Activated T-helper 2 cell treated with anti-CD3 and anti-CD28 coated beads, Interferon-gamma antibody, Interleukin-2, Interleukin-4, amounts not matched to agents 10 μg/mL and 5 μg/mL and 100 μg/mL, durations not matched to agents 14 hours and 24 hours and 36 hours (primary cell): ENCODE data around the gene FBXW8. TPM values are rescaled to one million over a fixed set of nuclear protein-coding genes. Genes with fewer than 3 reads are reported as not detected.
A peak's percentile ranks its signal among the peaks of the same experiment; 100 is the strongest.

Experiments
- DNase-seq: peaks from one replicate; pipeline ENCODE4 v3.0.0; 2021; ENCODE audit warnings: low spot score
- H3K27ac Mint-ChIP-seq: one replicate; pipeline ENCODE4 v1.8.0; 2021; ENCODE audit warnings: mixed read lengths
- H3K27me3 Mint-ChIP-seq: one replicate; pipeline ENCODE4 v1.8.0; 2021; ENCODE audit warnings: low read depth, mixed read lengths
- H3K36me3 Mint-ChIP-seq: one replicate; pipeline ENCODE4 v1.8.0; 2021; ENCODE audit warnings: low read depth, mixed read lengths
- H3K4me1 Mint-ChIP-seq: one replicate; pipeline ENCODE4 v1.8.0; 2021; ENCODE audit warnings: low read depth, mixed read lengths
- H3K4me3 Mint-ChIP-seq: one replicate; pipeline ENCODE4 v1.8.0; 2021; ENCODE audit warnings: low read depth, mild to moderate bottlenecking, moderate library complexity, mixed read lengths
- H3K9me3 Mint-ChIP-seq: one replicate; pipeline ENCODE4 v1.8.0; 2021; ENCODE audit warnings: mixed read lengths
- intact Hi-C: fragments of 100-400 bp; cut with micrococcal nuclease; formaldehyde crosslinking; loops from one replicate; pipeline ENCODE4 v1.15.1; 2023
- total RNA-seq: library from RNA; stranded (reverse); gene quantifications from 2 replicates; pipeline ENCODE4 v1.2.3, GENCODE V29; 2022

The FBXW8 gene
- total RNA-seq, 1 donor from 2014 or later = 3.3 TPM

DNA sequence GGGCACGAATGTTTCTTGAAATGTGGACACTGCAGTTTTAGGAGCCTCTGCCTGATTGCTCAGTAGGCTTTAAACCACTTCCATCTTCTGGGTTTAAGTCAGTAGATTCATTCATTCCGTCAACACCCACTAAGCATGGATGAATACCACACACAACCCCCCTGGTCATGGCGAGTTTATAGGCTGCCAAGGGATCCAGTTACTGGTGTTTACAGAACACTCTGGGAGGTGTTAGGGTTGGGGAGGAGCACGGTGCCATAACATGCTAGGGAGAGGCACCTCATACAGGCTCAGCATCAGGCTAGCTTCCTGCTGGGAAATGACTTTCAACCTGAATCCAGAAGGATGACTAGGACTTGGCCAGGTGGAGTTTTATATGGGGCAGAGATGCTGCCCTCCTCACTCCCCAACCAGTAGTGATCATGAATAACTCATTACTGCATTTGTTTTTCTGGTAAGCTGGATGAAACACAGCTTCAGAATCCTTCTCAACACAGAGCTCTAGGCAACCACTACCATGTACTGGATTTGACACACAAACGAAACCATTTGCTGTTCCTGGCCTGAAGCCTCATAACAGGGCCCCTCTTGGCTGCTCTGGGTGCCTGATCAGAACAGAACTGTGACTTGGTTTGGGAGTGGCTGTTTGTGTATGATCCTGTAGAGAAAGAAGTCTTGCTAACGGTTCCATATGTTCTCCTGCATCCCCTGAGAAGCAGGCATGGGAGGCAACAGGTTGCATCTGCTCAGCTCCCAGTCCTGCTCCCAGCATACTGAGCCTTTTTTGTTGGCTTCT is 47.9 kb downstream of the FBXW8 start:
- peaks cover 3% of the 10 kb centered on the region for H3K36me3 Mint-ChIP-seq
- no peak overlapping the region for H3K4me3 Mint-ChIP-seq
- H3K9me3 Mint-ChIP-seq = no peaks in the 10 kb centered on the region
- H3K4me1 Mint-ChIP-seq = peaks cover 31% of the 10 kb centered on the region
- intact Hi-C loops = no loop called here
- H3K27me3 Mint-ChIP-seq = peaks cover 7% of the 10 kb centered on the region
- DNase-seq = no peak
- H3K27ac Mint-ChIP-seq = no peak overlapping the region

DNA sequence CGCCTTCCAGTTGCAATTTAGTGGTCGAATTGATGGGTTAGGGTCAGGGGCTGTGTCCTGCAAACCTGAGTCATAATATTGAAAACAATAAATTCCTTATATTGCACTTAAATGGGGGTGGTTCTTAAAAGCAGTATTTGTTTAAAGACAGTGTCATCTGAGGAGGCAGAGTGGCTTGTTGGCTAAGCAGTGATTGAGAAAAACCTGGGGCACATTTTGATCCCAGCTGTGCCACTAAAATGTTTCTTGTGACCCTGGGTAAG is 48.4 kb downstream of the FBXW8 start:
- peaks cover 7% of the 10 kb centered on the region for H3K27me3 Mint-ChIP-seq
- peaks cover 3% of the 10 kb centered on the region for H3K36me3 Mint-ChIP-seq
- no peak overlapping the region for H3K27ac Mint-ChIP-seq
- no peaks in the 10 kb centered on the region for H3K9me3 Mint-ChIP-seq
- intact Hi-C loops = no loop called here
- no peak overlapping the region for H3K4me3 Mint-ChIP-seq
- no peak for DNase-seq
- H3K4me1 Mint-ChIP-seq = peaks cover 31% of the 10 kb centered on the region

GRCh38 chr12:116959845-116960514 is 49.2 kb downstream of the FBXW8 start:
- Mint-ChIP-seq H3K27ac (no peak overlapping the region), H3K4me1 (peaks cover 31% of the 10 kb centered on the region), H3K4me3 (no peak overlapping the region), H3K36me3 (peaks cover 3% of the 10 kb centered on the region), H3K9me3 (no peaks in the 10 kb centered on the region), H3K27me3 (peaks cover 7% of the 10 kb centered on the region)
- peak; percentile 24 for DNase-seq
- intact Hi-C loops = loop anchor here (1.0 kb wide), 1 partner anchor 36 kb away; no protein-coding TSS in a partner anchor

- Mint-ChIP-seq H3K9me3 (no peaks in the 10 kb centered on the region), H3K36me3 (peaks cover 3% of the 10 kb centered on the region), H3K4me3 (no peak overlapping the region), H3K27ac (no peak overlapping the region), H3K27me3 (peaks cover 10% of the 10 kb centered on the region), H3K4me1 (peaks cover 31% of the 10 kb centered on the region)
- intact Hi-C loops = no loop called here
- DNase-seq = no peak
These were observed 51.4 kb downstream of the FBXW8 start for GRCh38 chr12:116962197-116962596.

GRCh38 chr12:116962783-116963356 is 52.1 kb downstream of the FBXW8 start:
- H3K4me1 Mint-ChIP-seq = peaks cover 31% of the 10 kb centered on the region
- no peak overlapping the region for H3K27ac Mint-ChIP-seq
- no peak overlapping the region for H3K4me3 Mint-ChIP-seq
- DNase-seq = no peak
- H3K27me3 Mint-ChIP-seq = peaks cover 7% of the 10 kb centered on the region
- H3K36me3 Mint-ChIP-seq = peaks cover 3% of the 10 kb centered on the region
- no peaks in the 10 kb centered on the region for H3K9me3 Mint-ChIP-seq
- intact Hi-C loops = no loop called here

DNA sequence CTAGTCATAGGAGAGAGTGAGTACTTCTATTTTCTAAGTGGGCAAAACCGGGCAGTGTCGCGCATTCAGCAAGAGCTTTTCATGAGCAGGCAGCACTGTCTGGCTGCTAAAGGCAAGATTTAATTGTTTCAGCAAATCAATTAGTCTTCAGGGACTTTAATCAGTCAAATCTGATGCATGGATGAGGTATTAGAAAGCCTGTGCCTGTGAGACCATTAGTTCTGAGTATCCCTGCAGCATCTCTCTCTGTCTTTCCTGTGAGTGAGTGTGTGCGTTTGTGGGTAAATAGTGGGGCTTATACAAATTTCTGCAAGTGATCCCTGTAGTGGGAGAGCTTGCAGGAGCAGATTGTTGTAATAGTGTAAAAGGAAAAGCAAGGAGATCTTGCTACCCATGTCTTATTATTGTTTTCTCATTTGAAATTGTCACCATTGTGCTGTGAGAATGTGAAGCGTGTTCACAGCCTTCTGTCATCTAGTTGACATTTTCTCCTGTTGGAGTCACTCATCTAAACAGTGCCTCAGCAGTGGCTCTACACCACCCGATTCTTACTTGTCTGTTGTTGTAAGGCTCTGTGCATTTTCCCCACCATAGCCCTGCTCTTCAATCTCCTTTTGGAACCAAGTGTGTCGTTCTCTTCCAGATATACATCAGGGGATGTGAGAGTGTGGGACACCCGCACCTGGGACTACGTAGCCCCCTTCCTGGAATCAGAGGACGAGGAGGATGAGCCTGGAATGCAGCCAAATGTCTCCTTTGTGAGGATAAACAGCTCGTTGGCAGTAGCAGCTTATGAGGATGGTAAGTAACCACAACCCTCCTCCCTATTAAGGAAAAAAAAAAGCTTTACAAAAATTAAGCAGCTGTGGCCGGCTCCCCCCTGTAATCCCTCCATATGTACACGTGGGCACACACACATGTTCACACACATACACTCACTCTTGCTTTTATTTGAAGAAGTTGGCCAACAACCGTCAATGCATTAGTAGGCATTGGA is 53.6 kb downstream of the FBXW8 start:
- DNase-seq = no peak
- Mint-ChIP-seq H3K4me3 (no peak overlapping the region), H3K4me1 (peaks cover 26% of the 10 kb centered on the region), H3K9me3 (no peaks in the 10 kb centered on the region), H3K36me3 (no peaks in the 10 kb centered on the region), H3K27ac (no peak overlapping the region), H3K27me3 (peaks cover 2% of the 10 kb centered on the region)
- intact Hi-C loops = no loop called here

DNA sequence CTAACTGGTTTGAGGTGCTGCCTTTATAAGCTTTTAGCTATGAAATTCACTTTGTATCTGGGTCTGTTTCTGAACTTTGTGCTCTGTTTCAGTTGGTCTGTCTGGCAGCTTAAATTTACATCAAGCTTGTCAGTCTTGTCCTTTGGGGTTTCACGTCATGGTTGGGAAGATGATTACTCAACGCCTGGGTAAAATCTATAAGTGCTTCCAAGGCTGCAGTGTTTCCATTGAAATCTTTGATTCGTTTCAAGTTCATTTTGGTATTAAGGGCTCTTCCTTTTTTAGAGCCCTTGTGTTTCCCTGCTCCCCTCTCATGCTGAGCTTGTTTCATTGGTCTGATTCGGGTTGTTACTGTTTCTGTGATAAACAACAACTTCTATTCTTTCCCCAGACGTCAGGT is 58.2 kb downstream of the FBXW8 start:
- Mint-ChIP-seq H3K4me1 (no peaks in the 10 kb centered on the region), H3K27ac (no peak overlapping the region), H3K36me3 (no peaks in the 10 kb centered on the region), H3K4me3 (no peak overlapping the region), H3K9me3 (no peaks in the 10 kb centered on the region), H3K27me3 (peaks cover 5% of the 10 kb centered on the region)
- intact Hi-C loops = no loop called here
- no peak for DNase-seq

GRCh38 chr12:116969615-116970585 is 59.1 kb downstream of the FBXW8 start:
- H3K36me3 Mint-ChIP-seq = no peaks in the 10 kb centered on the region
- no peak overlapping the region for H3K27ac Mint-ChIP-seq
- intact Hi-C loops = no loop called here
- H3K9me3 Mint-ChIP-seq = no peaks in the 10 kb centered on the region
- peaks cover 5% of the 10 kb centered on the region for H3K27me3 Mint-ChIP-seq
- H3K4me3 Mint-ChIP-seq = no peak overlapping the region
- DNase-seq = no peak
- H3K4me1 Mint-ChIP-seq = no peaks in the 10 kb centered on the region

GRCh38 chr12:116971222-116971621 is 60.5 kb downstream of the FBXW8 start:
- Mint-ChIP-seq H3K27ac (no peak overlapping the region), H3K4me1 (no peaks in the 10 kb centered on the region), H3K36me3 (no peaks in the 10 kb centered on the region), H3K27me3 (peaks cover 3% of the 10 kb centered on the region), H3K9me3 (no peaks in the 10 kb centered on the region), H3K4me3 (no peak overlapping the region)
- no peak for DNase-seq
- intact Hi-C loops = no loop called here

- intact Hi-C loops = no loop called here
- Mint-ChIP-seq H3K4me3 (no peak overlapping the region), H3K9me3 (no peaks in the 10 kb centered on the region), H3K36me3 (no peaks in the 10 kb centered on the region), H3K4me1 (peaks cover 10% of the 10 kb centered on the region), H3K27ac (no peak overlapping the region), H3K27me3 (peaks cover 5% of the 10 kb centered on the region)
- no peak for DNase-seq
These were observed 65.1 kb downstream of the FBXW8 start for GRCh38 chr12:116975779-116976393.

GRCh38 chr12:116977465-116978380 is 67.0 kb downstream of the FBXW8 start:
- H3K27ac Mint-ChIP-seq = no peak overlapping the region

More at GRCh38 chr12:116977465-116978380, 67.0 kb downstream of the FBXW8 start:
- intact Hi-C loops = no loop called here
- Mint-ChIP-seq H3K36me3 (no peaks in the 10 kb centered on the region), H3K4me3 (no peak overlapping the region), H3K4me1 (peaks cover 10% of the 10 kb centered on the region), H3K27me3 (peaks cover 6% of the 10 kb centered on the region), H3K9me3 (no peaks in the 10 kb centered on the region)
- no peak for DNase-seq
